HG03571 (cell line): ENCODE data around the gene OR10R2.
"Not testable (repeated sequence)": the region's sequence is repeated elsewhere in the genome, so short reads cannot be mapped to it uniquely, and the experiment has no call there.

ENCODE experiments used
- ATAC-seq: cut with Tn5 transposase; IDR thresholded peaks from one replicate; pipeline ENCODE4 v1.9.1; 2021; ENCODE audit not compliant: unreplicated experiment

OR10R2 gene

GRCh38 chr1:158471920-158472319 lies at the start of gene OR10R2:
Gene OR10R2, plus strand, starts transcription at chr1:158472220. Its CDS starts 106 bp downstream, at chr1:158472326.
- no peak for ATAC-seq

GRCh38 chr1:158425027-158425426 lies 47.0 kb upstream of the OR10R2 start:
- ATAC-seq: no peak

- no peak for ATAC-seq
These were observed 45.9 kb upstream of the OR10R2 start, which contains the start of gene OR10K2 for GRCh38 chr1:158426137-158426536. Gene OR10K2, minus strand, starts transcription at chr1:158426237. Its CDS starts 5,371 bp downstream, at chr1:158420866.

GRCh38 chr1:158430163-158430562 lies 41.9 kb upstream of the OR10R2 start:
- not testable (repeated sequence) for ATAC-seq

GRCh38 chr1:158434741-158435140 lies 37.3 kb upstream of the OR10R2 start:
- ATAC-seq: no peak

- ATAC-seq: no peak
These were observed 26.6 kb upstream of the OR10R2 start for GRCh38 chr1:158445376-158445775.

- no peak for ATAC-seq
These were observed 17.5 kb upstream of the OR10R2 start for GRCh38 chr1:158454537-158454936.

- no peak for ATAC-seq
These were observed 14.8 kb upstream of the OR10R2 start for GRCh38 chr1:158457246-158457645.

GRCh38 chr1:158458263-158458662 lies 13.8 kb upstream of the OR10R2 start:
- no peak for ATAC-seq

- no peak for ATAC-seq
These were observed 10.5 kb upstream of the OR10R2 start, which contains the start of gene OR10K1 for GRCh38 chr1:158461534-158461933. Gene OR10K1, plus strand, starts transcription at chr1:158461834. Its CDS starts 3,728 bp downstream, at chr1:158465562.

GRCh38 chr1:158485455-158485854 lies 13.4 kb downstream of the OR10R2 start:
- no peak for ATAC-seq

GRCh38 chr1:158491316-158491715 lies 19.3 kb downstream of the OR10R2 start:
- ATAC-seq: no peak

GRCh38 chr1:158493054-158493453 lies 21.0 kb downstream of the OR10R2 start:
- no peak for ATAC-seq

GRCh38 chr1:158494796-158495195 lies 22.8 kb downstream of the OR10R2 start:
- ATAC-seq: no peak

- ATAC-seq: no peak
These were observed 24.4 kb downstream of the OR10R2 start for GRCh38 chr1:158496374-158496773.

- ATAC-seq: no peak
These were observed 34.5 kb downstream of the OR10R2 start for GRCh38 chr1:158506369-158506987.

GRCh38 chr1:158507511-158507910 lies 35.5 kb downstream of the OR10R2 start:
- ATAC-seq: no peak

- no peak for ATAC-seq
These were observed 37.6 kb downstream of the OR10R2 start for GRCh38 chr1:158509471-158510156.

- ATAC-seq: no peak
These were observed 44.9 kb downstream of the OR10R2 start for GRCh38 chr1:158516966-158517365.

- no peak for ATAC-seq
These were observed 48.0 kb downstream of the OR10R2 start for GRCh38 chr1:158520021-158520420.

- ATAC-seq: no peak
These were observed 49.1 kb downstream of the OR10R2 start for GRCh38 chr1:158520955-158521665.

GRCh38 chr1:158521666-158522058 lies 49.6 kb downstream of the OR10R2 start:
- no peak for ATAC-seq
